DOHH2 (cell line): ENCODE measurements around the gene C1QL2.

ENCODE experiments used
- CTCF ChIP-seq: fragments of 200-600 bp; sonication (generic); IDR thresholded peaks from one replicate; pipeline ENCODE4 v1.5.1; 2014; ENCODE audit warnings: antibody characterized with exemption, mild to moderate bottlenecking, low read depth, low read length; ENCODE audit not compliant: poor library complexity, severe bottlenecking
- EZH2phosphoT487 ChIP-seq: fragments of 200-600 bp; sonication (generic); IDR thresholded peaks from 2 replicates; pipeline ENCODE4 v1.6.1; 2017; ENCODE audit warnings: borderline replicate concordance, mild to moderate bottlenecking, antibody characterized with exemption, low read length, moderate library complexity, mixed read lengths

GRCh38 chr2:119204525-119204924, 46.0 kb upstream of the C1QL2 start:
- TF ChIP-seq CTCF (no peak), EZH2phosphoT487 (no peak)
